GM12872 (cell line): ENCODE results near the gene CACNA1I.

Source experiments
- TF ChIP-seq, protein P1 (sequence below): IDR thresholded peaks from 3 replicates; pipeline ENCODE4 v1.5.1; 2011; ENCODE audit warnings: low read depth, mild to moderate bottlenecking, low read length, moderate library complexity; ENCODE audit not compliant: insufficient read depth

The CACNA1I gene

DNA sequence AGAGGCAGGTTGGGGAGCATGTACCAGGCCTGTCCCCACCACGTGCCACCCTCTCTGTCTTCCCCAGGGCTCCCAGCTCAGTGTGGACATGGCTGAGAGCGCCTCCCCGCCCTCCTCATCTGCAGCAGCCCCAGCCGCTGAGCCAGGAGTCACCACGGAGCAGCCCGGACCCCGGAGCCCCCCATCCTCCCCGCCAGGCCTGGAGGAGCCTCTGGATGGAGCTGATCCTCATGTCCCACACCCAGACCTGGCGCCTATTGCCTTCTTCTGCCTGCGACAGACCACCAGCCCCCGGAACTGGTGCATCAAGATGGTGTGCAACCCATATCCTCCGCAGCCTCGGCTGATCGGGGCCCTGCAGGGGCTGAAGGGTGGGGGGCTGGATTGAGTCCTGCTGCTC is at the start of gene CACNA1I:
Gene CACNA1I, plus strand, starts transcription at position 89 of the 400 bp plus-strand sequence. Its CDS starts 0 bp downstream, at position 89.
- TF ChIP-seq, protein P1, sequence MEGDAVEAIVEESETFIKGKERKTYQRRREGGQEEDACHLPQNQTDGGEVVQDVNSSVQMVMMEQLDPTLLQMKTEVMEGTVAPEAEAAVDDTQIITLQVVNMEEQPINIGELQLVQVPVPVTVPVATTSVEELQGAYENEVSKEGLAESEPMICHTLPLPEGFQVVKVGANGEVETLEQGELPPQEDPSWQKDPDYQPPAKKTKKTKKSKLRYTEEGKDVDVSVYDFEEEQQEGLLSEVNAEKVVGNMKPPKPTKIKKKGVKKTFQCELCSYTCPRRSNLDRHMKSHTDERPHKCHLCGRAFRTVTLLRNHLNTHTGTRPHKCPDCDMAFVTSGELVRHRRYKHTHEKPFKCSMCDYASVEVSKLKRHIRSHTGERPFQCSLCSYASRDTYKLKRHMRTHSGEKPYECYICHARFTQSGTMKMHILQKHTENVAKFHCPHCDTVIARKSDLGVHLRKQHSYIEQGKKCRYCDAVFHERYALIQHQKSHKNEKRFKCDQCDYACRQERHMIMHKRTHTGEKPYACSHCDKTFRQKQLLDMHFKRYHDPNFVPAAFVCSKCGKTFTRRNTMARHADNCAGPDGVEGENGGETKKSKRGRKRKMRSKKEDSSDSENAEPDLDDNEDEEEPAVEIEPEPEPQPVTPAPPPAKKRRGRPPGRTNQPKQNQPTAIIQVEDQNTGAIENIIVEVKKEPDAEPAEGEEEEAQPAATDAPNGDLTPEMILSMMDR = no peak

DNA sequence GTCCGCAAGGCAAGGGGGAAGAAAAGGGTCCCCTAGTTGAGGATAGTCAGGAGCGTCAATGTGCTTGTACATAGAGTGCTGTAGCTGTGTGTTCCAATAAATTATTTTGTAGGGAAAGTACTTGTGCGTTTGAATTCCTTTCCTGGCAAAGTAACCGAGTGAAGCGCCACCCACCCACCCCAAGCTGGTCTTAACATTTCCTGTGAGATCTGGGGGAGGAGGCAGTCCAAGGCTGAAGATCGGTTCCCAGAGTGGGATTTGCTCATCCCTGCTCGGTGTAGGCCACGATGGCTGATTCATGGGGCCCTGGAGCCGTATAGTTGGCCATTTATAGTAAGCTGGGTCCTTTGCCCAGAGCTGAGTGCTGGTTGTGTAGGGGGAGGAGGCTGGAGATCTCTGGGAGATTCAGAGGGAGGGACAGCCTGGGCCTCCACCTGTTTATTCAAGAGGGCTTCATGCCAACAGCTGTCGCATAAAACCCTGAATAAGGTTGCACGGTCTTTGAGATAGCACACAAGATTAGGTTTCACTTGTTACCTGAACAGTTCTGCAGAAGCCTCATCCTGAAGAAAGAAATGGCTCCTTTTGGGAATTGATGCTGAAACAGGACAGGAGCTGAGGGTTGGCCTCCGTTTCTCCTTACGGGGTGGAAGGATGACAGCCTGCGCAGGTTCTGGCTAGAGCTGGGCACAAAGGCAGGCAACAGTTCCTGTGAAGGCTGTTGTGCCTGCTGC is 47.8 kb upstream of the CACNA1I start:
- TF ChIP-seq, protein P1 = no peak

- TF ChIP-seq, protein P1 = no peak
Observed at GRCh38 chr22:39524089-39524752, 46.3 kb upstream of the CACNA1I start.

DNA sequence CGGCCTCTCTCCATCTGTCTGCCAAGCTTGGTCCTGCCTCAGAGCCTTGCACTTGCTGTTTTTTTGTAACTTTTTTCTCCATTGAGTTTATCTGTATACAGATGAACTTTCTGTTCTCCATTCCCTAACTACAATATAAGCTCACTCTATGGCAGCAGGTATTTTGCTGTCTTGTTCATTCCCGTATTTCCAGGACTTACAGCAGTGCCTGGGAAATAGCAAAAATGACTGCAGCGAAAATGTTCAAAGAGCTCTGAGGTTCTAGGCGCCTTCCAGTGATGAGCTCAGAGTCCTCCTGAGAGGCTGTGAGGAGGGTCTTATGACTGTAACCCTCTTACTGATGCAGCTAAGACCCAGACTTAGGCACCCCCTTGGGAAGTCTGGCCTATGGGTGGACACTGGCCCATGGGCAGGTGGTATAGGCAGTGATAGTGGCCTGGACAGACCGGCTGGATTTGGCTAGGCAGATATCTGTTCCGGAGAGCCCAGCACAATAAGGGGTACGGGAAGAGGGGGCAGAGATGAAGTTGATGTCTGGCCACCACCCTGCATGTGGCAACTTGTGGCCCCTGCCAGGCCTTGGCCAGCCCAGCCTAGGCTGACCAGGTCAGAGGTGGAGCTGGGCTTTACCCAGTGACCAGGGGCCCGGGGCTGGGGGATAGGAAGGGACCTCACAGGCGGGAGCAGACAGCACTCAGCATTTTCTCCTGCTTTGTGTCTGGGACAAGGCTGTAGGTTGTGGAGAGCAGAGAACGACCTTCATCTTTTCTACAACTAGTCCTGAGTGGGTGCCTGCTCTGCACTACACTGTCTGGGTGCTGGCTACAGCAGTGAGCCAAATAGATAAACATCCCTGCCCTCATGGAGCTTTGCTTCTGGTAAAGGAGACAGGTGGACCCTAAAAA is 45.5 kb upstream of the CACNA1I start:
- TF ChIP-seq, protein P1 = no peak

DNA sequence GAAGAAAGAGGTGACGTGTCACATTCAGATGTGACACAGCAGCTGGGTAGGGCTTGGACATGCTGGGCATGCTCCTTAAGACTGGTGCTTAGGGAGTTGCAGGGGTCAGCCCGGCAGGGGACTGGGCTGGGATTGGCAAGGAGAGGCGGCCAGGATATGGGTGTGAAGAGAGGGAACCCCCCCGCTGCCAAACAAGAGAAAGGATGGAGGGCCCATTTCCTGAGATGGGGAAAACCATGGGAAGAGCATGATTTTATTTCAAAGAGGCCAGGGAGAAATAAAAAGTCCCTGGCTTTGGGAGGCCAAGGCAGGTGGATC is 44.9 kb upstream of the CACNA1I start:
- TF ChIP-seq, protein P1 = no peak

- TF ChIP-seq, protein P1 = no peak
Observed at GRCh38 chr22:39526736-39527171, 43.8 kb upstream of the CACNA1I start.

- TF ChIP-seq, protein P1 = no peak
Observed at GRCh38 chr22:39527481-39527961, 43.0 kb upstream of the CACNA1I start.
